ENCODE results near the gene LGR4.

LGR4 gene

GRCh38 chr11:27513389-27513788 lies 40.8 kb upstream of the LGR4 start:
- TF ChIP-seq CTCF (IDR thresholded peaks at IDR 0.05; ENCODE audit: control insufficient read depth, insufficient read depth, low read depth, low read length, missing control alignments): no peak
- DNase-seq (ENCODE audit: low read depth): no peak
- no peak overlapping the region for H3K4me3 ChIP-seq (ENCODE audit: control insufficient read depth, low read depth, low read length)

- TF ChIP-seq CTCF (IDR thresholded peaks at IDR 0.05; ENCODE audit: control insufficient read depth, insufficient read depth, low read depth, low read length, missing control alignments): no peak
- DNase-seq (ENCODE audit: low read depth): no peak
- H3K4me3 ChIP-seq (ENCODE audit: control insufficient read depth, low read depth, low read length): no peak overlapping the region
Measured at GRCh38 chr11:27512238-27512637, 39.6 kb upstream of the LGR4 start.

DNA sequence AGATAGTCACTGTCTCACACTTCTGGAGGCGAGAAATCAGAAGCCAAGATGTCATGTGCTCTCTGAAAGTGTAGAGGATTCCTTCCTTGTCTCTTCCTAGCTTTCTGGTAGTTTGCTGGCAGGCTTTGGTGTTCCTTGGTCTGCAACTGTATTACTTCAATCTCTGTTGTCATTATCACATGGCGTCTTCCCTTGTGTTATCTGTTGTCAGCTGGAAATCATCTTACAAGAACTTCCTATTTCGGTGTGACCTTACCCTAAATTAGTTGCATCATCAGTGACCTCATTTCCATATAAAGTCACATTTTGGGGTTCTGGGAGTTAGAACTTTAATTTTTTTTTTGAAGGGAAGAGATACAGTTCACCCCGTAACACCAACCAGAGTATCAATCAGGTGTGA lies 37.3 kb upstream of the LGR4 start:
- no peak overlapping the region for H3K4me3 ChIP-seq (ENCODE audit: control insufficient read depth, low read depth, low read length)
- no peak for DNase-seq (ENCODE audit: low read depth)
- TF ChIP-seq CTCF (IDR thresholded peaks at IDR 0.05; ENCODE audit: control insufficient read depth, insufficient read depth, low read depth, low read length, missing control alignments): no peak

DNA sequence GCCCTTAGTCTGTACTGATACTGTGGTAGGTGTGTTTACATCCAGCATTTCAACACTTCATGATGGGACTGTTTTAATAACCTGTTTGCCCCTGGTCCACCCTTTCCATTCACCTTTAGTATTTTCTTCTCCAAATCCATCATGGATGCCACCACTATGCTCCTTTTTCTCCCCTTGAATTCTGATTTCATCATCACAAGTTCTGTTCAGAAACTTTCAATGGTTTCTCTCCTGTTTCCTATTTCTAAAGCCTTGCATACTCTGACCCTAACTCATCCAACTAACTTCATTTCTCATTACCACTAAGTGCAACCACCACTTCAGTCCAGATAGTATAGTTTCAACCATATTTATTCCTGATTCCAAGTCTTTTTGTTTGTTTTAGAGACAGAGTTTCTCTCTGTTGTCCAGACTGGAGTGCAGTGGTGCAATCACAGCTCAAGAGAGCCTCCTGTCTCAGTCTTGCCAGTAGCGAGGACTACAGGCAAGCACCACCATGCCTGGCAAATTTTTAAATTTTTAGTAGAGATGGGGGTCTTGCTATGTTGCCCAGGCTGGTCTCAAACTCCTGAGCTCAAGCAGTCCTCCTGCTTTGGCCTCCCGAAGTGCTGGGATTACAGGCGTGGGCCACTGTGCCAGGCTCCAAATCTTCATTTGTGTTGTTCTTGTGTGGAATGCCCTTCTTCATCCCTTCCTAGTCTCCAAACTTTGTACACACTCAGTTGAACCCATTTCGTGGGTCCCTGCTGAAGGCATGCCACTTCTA lies 35.1 kb upstream of the LGR4 start:
- no peak for TF ChIP-seq CTCF (IDR thresholded peaks at IDR 0.05; ENCODE audit: control insufficient read depth, insufficient read depth, low read depth, low read length, missing control alignments)
- DNase-seq (ENCODE audit: low read depth): no peak
- H3K4me3 ChIP-seq (ENCODE audit: control insufficient read depth, low read depth, low read length): peak overlapping the region; percentile 90

GRCh38 chr11:27506200-27507182 lies 33.9 kb upstream of the LGR4 start, which contains the start of gene LIN7C:
Gene LIN7C, minus strand, starts transcription at chr11:27506769. Its CDS starts 17 bp downstream, at chr11:27506752.
- no peak for TF ChIP-seq CTCF (IDR thresholded peaks at IDR 0.05; ENCODE audit: control insufficient read depth, insufficient read depth, low read depth, low read length, missing control alignments)
- H3K4me3 ChIP-seq (ENCODE audit: control insufficient read depth, low read depth, low read length): peak within 1 kb of the TSS; percentile 90
- peak; percentile 69 for DNase-seq (ENCODE audit: low read depth)

GRCh38 chr11:27505781-27506180 lies 33.2 kb upstream of the LGR4 start:
- peak overlapping the region; percentile 90 for H3K4me3 ChIP-seq (ENCODE audit: control insufficient read depth, low read depth, low read length)
- DNase-seq (ENCODE audit: low read depth): no peak
- TF ChIP-seq CTCF (IDR thresholded peaks at IDR 0.05; ENCODE audit: control insufficient read depth, insufficient read depth, low read depth, low read length, missing control alignments): no peak

Data from AG09309 (cell line).